GM21381 (cell line): ENCODE results near the gene ACTR5.
A peak's percentile ranks its signal among the peaks of the same experiment; 100 is the strongest.

Source experiments
- ATAC-seq: cut with Tn5 transposase; IDR thresholded peaks from one replicate; pipeline ENCODE4 v1.9.1; 2021; ENCODE audit warnings: mild to moderate bottlenecking, moderate library complexity; ENCODE audit not compliant: unreplicated experiment

The ACTR5 gene

GRCh38 chr20:38748097-38748860, at the start of gene ACTR5:
ACTR5 (plus strand) TSS chr20:38748460; CDS start chr20:38748479, 19 bp downstream.
- ATAC-seq = peak; percentile 84

DNA sequence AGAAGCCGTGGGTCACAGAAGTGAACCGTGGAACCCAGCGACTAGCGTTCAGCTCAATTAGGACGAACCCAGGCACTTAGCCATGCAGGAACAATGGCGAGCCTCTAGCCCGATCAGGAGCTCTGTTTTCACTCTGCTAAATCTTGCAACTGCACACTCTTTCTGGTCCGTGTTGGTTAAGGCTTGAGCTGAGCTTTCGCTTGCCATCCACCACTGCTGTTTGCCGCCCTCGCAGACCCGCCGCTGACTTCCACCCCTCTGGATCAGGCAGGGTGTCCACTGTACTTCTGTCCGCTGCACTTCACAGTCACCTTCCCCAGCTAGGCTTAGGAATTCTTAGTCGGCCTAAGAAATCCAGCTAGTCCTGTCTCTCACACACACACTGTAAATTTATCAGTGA, 49.7 kb upstream of the ACTR5 start:
- no peak for ATAC-seq

DNA sequence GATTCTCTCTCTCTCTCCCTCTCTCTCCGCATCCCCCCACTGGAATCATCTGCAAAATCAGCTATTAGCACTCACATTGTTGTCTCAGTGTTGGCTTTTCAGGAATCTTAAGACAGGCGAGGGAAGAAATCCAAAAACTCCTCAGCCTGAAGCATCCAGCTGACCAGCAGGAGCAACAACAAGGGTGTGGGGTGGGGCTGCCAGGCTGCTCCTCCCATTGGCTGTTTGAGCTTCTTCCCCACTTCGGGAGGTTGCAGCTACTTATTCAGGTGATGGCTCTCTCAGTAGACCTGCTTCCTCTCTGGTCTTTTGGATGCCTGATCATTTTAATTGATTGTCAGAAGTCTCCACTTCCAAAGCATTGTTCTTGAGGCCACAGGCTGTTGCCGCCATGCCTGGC, 48.1 kb upstream of the ACTR5 start:
- no peak for ATAC-seq

DNA sequence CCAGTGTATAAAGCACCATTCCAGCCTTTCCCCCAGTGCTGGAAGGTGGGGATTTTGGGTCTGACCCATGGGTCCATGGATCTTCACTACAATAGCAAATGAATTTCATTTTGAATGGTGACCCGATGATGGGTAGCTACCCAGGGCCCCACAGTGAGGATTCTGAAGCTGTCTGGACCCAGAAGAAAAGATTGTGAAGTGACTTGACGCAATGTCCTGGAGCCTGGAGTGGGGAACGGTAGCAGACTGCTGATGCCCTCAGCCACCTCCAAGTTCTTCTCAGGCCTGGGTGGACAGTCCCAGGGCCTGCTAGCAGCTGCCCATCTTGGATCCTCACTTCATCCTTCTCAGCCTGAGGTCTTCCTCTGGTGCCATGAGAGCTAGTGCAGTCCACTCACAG, 47.3 kb upstream of the ACTR5 start:
- no peak for ATAC-seq

DNA sequence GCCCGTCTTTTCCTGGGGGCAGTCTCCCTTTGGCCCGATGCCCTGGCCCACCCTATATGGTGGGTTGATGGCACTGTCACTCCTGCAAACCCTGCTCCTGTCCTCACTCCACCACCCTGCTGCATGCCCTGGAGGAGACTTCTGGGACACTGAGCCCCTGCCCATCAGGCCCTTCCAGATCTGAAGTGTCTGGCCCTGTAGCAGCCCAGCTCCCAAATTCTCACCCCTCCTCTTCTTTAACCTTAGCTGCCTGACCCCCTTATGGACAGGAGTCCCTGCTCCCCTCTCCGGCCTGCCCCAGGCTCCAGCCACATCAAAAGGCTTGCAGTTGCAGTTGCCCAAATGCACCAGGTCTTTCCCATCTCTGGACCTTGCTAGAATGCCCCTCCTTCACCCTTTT, 44.7 kb upstream of the ACTR5 start:
- ATAC-seq = no peak

DNA sequence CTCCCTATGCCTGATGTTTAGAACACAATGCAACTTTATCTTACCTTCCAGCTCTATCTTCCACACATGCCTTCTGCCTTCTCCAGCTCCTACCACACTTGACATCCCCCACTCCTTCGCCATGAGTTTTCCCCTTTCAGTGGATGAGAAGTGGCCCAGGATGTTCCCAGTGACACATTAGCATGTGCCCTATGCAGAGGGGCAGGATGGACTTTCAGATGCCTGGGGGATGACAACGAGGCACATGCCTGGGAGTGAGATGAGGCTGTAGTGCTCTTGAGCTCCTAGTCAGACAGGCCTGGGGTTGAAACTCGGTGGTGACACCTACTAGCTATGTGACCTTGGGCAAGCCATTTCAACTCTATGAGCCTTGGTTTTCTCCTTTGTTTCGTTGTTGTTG, 44.1 kb upstream of the ACTR5 start:
- ATAC-seq = no peak

DNA sequence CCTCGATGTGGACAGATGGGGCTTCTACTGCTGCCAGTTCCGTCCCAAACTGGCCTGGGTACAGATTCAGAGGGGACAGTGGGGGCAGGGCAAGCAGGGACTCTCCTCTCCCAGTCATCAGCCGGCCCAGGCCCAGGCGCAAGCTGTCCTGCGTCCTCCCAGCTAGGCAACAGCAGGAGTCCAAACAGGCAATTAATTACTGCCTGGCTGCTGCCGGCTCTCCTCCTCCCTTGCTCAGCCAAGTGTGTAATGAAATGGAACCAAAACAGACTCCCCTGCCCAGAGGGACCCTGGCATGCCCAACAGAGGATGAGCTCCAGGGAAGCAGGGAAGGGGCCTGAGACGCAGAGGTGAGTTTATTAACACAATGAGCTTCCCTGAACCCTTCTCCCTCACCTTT, 41.8 kb upstream of the ACTR5 start:
- no peak for ATAC-seq

DNA sequence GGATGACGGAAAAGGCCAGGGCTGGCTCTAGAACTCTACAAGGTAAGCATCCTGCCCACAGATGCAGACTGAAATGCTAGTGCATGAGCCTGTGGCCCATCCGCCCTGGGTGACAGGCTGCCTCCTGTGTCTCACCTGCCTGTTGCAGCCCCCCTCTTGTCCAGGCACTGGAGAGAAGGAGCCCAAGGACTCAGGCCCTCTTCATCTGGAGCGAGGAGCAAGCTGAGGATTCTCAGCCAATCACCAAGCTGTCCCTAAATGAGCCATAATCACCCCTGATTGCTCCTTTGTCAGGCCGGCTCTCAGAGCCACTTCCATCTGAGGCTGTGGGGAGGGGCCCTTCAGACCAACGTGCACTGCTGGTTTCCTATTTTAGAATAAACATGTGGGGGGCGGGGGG, 34.0 kb upstream of the ACTR5 start:
- ATAC-seq = no peak

- no peak for ATAC-seq
Measured at GRCh38 chr20:38715646-38716045, 32.6 kb upstream of the ACTR5 start.

DNA sequence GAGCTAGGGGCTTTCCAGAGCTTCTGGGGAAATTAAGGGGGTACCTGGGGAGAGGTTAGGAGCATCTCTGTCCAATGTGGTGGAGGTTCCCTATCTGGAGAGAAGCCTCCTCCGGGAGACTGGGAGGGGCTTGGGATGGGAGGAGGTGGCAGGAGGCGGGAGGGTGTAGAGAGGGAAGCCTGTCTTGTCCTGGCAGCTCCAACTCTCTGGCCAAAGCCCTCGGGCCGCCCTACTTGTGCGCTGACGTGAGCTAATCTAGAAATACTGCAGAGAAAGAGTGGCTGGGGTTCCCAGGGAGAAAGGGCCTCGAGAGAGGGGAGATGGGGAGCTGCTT, 25.6 kb upstream of the ACTR5 start:
- no peak for ATAC-seq

DNA sequence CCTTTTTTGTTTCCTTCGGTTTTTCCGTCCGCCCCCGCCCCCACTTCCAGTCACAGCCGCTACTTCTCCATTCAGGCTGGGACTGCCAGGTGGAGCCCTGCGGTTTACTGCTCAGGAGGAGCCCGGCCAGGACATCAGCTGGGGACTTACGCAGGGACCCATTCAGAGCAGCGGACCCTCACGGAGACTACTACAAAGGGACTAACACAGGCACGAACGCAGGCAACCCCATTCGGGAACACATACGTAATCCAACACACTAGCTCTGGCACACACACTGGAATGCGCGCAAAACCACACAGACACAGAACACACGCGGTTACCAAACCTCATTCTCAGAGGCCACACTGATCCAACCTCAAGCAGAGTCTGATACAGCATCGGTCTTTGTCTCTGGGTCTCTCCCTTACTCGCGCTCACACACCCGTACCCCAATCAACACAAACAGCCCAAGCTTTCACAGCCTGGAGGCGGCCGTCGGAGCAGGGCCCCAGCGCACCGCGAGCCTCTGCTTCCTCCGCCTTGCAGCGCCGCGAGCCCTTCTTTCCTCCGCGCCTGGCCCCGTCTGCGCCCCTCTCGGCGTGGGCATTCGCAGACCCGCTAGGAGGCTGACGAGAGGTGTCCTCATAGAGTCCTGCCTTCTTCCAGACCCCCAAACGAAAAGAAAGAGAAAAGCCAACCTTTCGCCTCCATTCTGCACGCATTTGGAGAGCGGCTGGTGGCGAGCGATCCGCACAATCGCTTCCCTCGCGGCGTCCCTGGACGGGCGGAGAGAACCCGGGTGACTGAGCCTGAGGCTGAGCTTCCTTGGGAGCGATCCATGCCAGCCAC, 25.0 kb upstream of the ACTR5 start:
- no peak for ATAC-seq

DNA sequence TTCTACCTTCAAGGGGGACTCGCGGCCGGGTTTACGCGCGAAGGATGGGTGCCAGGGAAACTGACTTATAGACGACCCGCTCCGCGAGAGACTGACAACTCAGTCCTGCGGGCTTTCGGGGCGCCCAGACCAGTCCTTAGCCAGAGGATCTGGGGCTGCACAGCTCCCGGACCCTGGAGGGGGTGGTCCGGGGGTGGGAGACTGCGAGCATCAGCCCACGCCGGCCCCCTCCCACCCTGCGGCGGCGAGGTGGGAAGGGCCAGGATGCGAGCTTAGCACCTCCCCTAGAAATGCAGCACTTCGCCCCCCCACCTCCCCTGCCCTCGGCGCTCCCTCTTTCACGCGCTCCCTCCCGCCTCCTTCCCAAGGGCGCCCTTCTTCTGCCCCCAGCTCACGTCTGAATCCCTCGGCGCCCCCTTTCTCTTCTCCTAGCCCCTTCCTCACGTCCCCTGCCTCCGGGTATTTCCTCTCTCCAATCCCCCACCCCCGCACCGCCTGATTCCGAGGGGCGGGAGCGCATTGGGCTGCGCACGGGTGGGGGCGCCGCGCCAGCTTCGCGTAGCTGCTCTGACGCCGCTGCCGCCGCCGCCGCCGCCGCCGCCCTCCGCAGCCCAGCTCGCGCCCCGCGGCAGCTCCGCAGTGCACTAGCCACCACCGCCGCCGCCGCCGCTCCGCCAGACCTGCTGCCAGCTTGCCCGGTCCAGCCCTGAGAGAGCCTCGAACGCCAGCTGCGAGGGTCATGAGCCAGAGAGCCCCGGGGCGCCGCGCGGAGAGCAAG, 24.2 kb upstream of the ACTR5 start, which contains the start of gene SLC32A1:
TSS of gene SLC32A1 (plus strand) at position 639 of the 778 bp plus-strand sequence. CDS start 239 bp downstream, outside the sequence.
- ATAC-seq = no peak

DNA sequence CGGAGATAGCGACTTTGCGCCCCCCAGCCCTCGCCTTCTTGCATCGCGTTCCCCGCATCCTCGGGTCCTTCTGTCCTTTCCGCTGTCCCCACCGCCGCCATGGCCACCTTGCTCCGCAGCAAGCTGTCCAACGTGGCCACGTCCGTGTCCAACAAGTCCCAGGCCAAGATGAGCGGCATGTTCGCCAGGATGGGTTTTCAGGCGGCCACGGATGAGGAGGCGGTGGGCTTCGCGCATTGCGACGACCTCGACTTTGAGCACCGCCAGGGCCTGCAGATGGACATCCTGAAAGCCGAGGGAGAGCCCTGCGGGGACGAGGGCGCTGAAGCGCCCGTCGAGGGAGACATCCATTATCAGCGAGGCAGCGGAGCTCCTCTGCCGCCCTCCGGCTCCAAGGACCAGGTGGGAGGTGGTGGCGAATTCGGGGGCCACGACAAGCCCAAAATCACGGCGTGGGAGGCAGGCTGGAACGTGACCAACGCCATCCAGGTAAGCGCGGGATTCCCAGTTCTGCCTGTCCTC, 23.6 kb upstream of the ACTR5 start:
- no peak for ATAC-seq

- no peak for ATAC-seq
Measured at GRCh38 chr20:38725148-38725901, 22.9 kb upstream of the ACTR5 start.

DNA sequence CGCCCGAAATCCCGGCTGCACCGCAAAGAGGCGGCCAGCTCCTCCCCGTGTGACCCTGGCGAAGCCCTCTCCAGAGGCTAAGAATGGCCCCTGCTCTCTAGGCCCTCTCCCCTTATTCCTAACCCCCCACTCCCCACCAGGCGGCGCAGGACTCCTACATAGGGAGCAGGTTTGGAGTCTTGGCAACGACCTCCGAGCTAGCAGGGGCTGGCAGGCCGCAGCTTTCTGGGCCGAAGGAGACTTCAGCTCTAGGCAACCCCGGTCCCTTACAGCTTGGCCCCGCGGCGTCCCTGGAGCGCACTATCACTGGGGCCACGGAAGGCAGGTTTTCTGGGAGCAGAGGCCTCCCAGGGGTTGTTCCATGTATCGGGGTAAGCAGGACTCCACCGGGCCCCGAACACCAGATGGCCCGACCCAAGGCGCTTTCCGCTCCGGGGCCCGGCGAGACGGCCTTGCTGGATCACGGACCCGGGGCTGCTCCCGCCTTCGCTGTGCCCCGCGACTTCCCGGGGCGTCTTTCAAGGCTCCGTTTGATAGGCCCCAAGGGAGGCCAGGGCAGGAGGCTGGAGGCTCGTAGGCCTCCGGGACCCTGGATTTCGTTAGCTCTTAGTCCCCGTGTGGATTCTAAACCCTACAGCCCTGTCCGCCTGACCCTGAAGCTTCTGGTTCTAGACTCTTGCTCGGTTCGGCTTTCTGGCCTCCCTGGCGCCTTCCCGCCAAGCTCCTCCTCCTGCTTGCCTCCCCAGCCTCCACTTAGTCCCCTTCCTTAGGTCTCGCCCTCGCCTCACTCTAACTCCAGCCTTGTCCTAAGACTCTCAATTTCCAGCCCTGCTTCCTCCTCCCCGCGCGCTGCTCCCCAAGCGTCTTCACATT, 22.1 kb upstream of the ACTR5 start:
- no peak for ATAC-seq

GRCh38 chr20:38726804-38727606, 21.3 kb upstream of the ACTR5 start:
- no peak for ATAC-seq

DNA sequence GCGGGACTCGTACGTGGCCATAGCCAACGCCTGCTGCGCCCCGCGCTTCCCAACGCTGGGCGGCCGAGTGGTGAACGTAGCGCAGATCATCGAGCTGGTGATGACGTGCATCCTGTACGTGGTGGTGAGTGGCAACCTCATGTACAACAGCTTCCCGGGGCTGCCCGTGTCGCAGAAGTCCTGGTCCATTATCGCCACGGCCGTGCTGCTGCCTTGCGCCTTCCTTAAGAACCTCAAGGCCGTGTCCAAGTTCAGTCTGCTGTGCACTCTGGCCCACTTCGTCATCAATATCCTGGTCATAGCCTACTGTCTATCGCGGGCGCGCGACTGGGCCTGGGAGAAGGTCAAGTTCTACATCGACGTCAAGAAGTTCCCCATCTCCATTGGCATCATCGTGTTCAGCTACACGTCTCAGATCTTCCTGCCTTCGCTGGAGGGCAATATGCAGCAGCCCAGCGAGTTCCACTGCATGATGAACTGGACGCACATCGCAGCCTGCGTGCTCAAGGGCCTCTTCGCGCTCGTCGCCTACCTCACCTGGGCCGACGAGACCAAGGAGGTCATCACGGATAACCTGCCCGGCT, 20.6 kb upstream of the ACTR5 start:
- ATAC-seq = no peak

DNA sequence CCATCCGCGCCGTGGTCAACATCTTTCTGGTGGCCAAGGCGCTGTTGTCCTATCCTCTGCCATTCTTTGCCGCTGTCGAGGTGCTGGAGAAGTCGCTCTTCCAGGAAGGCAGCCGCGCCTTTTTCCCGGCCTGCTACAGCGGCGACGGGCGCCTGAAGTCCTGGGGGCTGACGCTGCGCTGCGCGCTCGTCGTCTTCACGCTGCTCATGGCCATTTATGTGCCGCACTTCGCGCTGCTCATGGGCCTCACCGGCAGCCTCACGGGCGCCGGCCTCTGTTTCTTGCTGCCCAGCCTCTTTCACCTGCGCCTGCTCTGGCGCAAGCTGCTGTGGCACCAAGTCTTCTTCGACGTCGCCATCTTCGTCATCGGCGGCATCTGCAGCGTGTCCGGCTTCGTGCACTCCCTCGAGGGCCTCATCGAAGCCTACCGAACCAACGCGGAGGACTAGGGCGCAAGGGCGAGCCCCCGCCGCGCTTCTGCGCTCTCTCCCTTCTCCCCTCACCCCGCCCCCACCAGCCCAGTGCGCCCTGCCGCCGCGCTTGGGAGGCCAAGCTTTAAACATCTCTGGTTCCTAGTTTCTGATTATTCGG, 20.0 kb upstream of the ACTR5 start:
- ATAC-seq = no peak
